ENCODE data around the gene MCM10. TPM values are rescaled to one million over a fixed set of nuclear protein-coding genes. Genes with fewer than 3 reads are reported as not detected.

MCM10 gene
- total RNA-seq, 4 donors from 2014 or later = 1.3 to 15.7 (median 4.0) TPM

DNA sequence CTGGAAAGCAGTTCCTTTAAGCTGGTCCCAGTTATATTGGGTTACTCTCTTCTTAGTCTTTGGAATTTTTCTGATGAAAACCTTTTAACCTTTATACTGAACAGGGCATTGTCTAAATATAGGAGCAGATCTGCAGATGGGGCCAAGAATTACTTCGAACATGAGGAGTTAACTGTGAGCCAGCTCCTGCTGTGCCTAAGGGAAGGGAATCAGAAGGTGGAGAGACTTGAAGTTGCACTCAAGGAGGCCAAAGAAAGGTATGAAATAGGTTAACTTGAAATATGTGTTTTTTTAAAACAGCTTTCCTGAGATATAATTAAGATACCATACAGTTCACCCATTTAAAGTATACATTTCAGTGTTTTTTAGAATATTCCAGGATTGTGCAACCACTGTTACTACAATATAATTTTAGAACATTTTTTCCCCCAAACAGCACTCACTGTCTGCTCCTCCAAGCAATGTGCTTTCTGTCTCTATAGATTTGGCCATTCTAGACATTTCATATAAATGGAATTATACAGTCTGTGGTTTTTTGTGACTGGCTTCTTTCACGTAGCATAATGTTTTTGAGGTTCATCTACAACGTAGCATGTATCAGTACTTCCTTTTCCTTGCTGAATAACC is 42.5 kb upstream of the MCM10 start:
- no peaks in the 10 kb centered on the region for H3K4me1 ChIP-seq
- DNase-seq = no peak
- H3K36me3 ChIP-seq = peaks cover 0 to 72% (median 0%) of the 10 kb centered on the region in 3 donors
- H3K27ac ChIP-seq = no peak overlapping the region
- H3K9me3 ChIP-seq = no peaks in the 10 kb centered on the region
- H3K27me3 ChIP-seq = no peaks in the 10 kb centered on the region
- TF ChIP-seq CTCF (IDR thresholded peaks at IDR 0.05) (no peak), POLR2A (IDR thresholded peaks at IDR 0.05) (no peak)
- no peak overlapping the region for H3K4me3 ChIP-seq

- Histone ChIP-seq H3K27ac (no peak overlapping the region), H3K4me3 (no peak overlapping the region), H3K27me3 (no peaks in the 10 kb centered on the region), H3K36me3 (peaks cover 0 to 87% (median 0%) of the 10 kb centered on the region in 3 donors), H3K9me3 (no peaks in the 10 kb centered on the region), H3K4me1 (no peaks in the 10 kb centered on the region)
- TF ChIP-seq CTCF (IDR thresholded peaks at IDR 0.05) = no peak
- DNase-seq = no peak
Measured at GRCh38 chr10:13120786-13121499, 40.4 kb upstream of the MCM10 start.

- no peak for DNase-seq
- Histone ChIP-seq H3K9me3 (no peaks in the 10 kb centered on the region), H3K36me3 (peaks cover 0 to 91% (median 0%) of the 10 kb centered on the region in 3 donors), H3K4me1 (no peaks in the 10 kb centered on the region), H3K27me3 (no peaks in the 10 kb centered on the region), H3K27ac (no peak overlapping the region), H3K4me3 (no peak overlapping the region)
- no peak for TF ChIP-seq POLR2A (IDR thresholded peaks at IDR 0.05)
- no peak for TF ChIP-seq CTCF (IDR thresholded peaks at IDR 0.05)
Measured at GRCh38 chr10:13121500-13121854, 39.9 kb upstream of the MCM10 start.

DNA sequence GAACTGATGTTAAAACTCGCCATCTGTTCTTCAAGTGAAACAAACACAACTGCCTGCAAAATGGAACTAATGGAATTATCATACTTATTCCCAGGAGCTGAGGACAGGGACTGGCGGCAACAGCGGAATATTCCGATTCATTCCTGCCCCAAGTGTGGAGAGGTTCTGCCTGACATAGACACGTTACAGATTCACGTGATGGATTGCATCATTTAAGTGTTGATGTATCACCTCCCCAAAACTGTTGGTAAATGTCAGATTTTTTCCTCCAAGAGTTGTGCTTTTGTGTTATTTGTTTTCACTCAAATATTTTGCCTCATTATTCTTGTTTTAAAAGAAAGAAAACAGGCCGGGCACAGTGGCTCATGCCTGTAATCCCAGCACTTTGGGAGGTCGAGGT is 24.7 kb upstream of the MCM10 start:
- no peaks in the 10 kb centered on the region for H3K9me3 ChIP-seq
- no peaks in the 10 kb centered on the region for H3K4me1 ChIP-seq
- no peak for DNase-seq
- peaks cover 0 to 98% (median 6%) of the 10 kb centered on the region in 3 donors for H3K36me3 ChIP-seq
- no peak overlapping the region for H3K27ac ChIP-seq
- no peak for TF ChIP-seq POLR2A (IDR thresholded peaks at IDR 0.05)
- no peak for TF ChIP-seq CTCF (IDR thresholded peaks at IDR 0.05)
- no peak overlapping the region for H3K4me3 ChIP-seq
- H3K27me3 ChIP-seq = no peaks in the 10 kb centered on the region

- Histone ChIP-seq H3K36me3 (peaks cover 0 to 88% (median 0%) of the 10 kb centered on the region in 3 donors), H3K27ac (no peak overlapping the region), H3K27me3 (no peaks in the 10 kb centered on the region), H3K4me1 (no peaks in the 10 kb centered on the region), H3K9me3 (no peaks in the 10 kb centered on the region), H3K4me3 (no peak overlapping the region)
- TF ChIP-seq CTCF (IDR thresholded peaks at IDR 0.05) (no peak), POLR2A (IDR thresholded peaks at IDR 0.05) (no peak)
- no peak for DNase-seq
Measured at GRCh38 chr10:13139150-13139549, 22.2 kb upstream of the MCM10 start.
